ENCODE data around the gene AGL.
"Not testable (repeated sequence)": the region's sequence is repeated elsewhere in the genome, so short reads cannot be mapped to it uniquely, and the experiment has no call there.

Gene AGL

GRCh38 chr1:99970713-99971255, 120.6 kb downstream of the AGL start:
- no peak for DNase-seq
- H3K9me3 ChIP-seq: no peaks in the 10 kb centered on the region
- peaks cover 0 to 18% (median 11%) of the 10 kb centered on the region in 4 donors for H3K4me1 ChIP-seq
- intact Hi-C loops (cut with DNase I; ENCODE audit: low total_unique reads): no loop called here
- peak overlapping the region; percentile 65 to 85 for H3K27ac ChIP-seq
- TF ChIP-seq, protein P1, sequence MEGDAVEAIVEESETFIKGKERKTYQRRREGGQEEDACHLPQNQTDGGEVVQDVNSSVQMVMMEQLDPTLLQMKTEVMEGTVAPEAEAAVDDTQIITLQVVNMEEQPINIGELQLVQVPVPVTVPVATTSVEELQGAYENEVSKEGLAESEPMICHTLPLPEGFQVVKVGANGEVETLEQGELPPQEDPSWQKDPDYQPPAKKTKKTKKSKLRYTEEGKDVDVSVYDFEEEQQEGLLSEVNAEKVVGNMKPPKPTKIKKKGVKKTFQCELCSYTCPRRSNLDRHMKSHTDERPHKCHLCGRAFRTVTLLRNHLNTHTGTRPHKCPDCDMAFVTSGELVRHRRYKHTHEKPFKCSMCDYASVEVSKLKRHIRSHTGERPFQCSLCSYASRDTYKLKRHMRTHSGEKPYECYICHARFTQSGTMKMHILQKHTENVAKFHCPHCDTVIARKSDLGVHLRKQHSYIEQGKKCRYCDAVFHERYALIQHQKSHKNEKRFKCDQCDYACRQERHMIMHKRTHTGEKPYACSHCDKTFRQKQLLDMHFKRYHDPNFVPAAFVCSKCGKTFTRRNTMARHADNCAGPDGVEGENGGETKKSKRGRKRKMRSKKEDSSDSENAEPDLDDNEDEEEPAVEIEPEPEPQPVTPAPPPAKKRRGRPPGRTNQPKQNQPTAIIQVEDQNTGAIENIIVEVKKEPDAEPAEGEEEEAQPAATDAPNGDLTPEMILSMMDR (IDR thresholded peaks at IDR 0.05): no peak
- H3K27me3 ChIP-seq: no peaks in the 10 kb centered on the region
- peak overlapping the region; percentile 75 to 97 for H3K4me3 ChIP-seq
- H3K36me3 ChIP-seq: peaks cover 4 to 10% (median 7%) of the 10 kb centered on the region in 3 donors

- H3K27me3 ChIP-seq; intact Hi-C loops (cut with DNase I; ENCODE audit: low total_unique reads); DNase-seq; H3K4me3 ChIP-seq; H3K9me3 ChIP-seq; H3K27ac ChIP-seq: not testable (repeated sequence)
- peaks cover 7 to 15% (median 10%) of the 10 kb centered on the region in 3 donors for H3K36me3 ChIP-seq
- peaks cover 0 to 18% (median 11%) of the 10 kb centered on the region in 4 donors for H3K4me1 ChIP-seq
Observed at GRCh38 chr1:99972066-99972465, 121.9 kb downstream of the AGL start.

Data from tibial artery (tissue), 4 donors.